Measurements from ENCODE around the gene SRGAP1. TPM values are rescaled to one million over a fixed set of nuclear protein-coding genes. Genes with fewer than 3 reads are reported as not detected.

The SRGAP1 gene
- total RNA-seq, 3 donors from 2014 or later: 12.2 to 23.9 (median 15.9) TPM

DNA sequence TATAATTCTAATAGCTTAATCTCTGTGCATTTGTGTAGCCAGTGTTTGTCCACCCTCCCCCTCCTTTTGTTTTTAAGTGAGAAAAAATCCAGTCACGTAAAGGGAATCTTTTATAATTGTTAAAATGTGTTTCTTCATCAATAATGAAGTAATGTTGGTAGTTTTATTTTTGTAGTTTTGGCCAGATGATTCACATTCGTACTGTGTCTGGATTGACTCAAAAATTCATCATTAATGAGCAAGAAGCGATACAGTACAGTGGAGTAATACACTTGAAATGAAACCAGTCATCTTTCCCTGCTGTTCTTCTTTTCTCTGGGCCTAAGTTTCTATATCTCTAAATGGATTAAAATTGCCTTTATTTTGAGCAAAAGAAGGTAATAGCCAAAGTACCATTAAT is 86.5 kb downstream of the SRGAP1 start:
- Histone ChIP-seq H3K36me3 (ENCODE audit: low read depth) (no peaks in the 10 kb centered on the region), H3K4me3 (no peak overlapping the region), H3K4me1 (ENCODE audit: low read depth) (peaks cover 6% of the 10 kb centered on the region), H3K9me3 (no peaks in the 10 kb centered on the region)
- TF ChIP-seq, protein P1, sequence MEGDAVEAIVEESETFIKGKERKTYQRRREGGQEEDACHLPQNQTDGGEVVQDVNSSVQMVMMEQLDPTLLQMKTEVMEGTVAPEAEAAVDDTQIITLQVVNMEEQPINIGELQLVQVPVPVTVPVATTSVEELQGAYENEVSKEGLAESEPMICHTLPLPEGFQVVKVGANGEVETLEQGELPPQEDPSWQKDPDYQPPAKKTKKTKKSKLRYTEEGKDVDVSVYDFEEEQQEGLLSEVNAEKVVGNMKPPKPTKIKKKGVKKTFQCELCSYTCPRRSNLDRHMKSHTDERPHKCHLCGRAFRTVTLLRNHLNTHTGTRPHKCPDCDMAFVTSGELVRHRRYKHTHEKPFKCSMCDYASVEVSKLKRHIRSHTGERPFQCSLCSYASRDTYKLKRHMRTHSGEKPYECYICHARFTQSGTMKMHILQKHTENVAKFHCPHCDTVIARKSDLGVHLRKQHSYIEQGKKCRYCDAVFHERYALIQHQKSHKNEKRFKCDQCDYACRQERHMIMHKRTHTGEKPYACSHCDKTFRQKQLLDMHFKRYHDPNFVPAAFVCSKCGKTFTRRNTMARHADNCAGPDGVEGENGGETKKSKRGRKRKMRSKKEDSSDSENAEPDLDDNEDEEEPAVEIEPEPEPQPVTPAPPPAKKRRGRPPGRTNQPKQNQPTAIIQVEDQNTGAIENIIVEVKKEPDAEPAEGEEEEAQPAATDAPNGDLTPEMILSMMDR (IDR thresholded peaks at IDR 0.05): no peak
- intact Hi-C loops (cut with DNase I, micrococcal nuclease): no loop called here
- ATAC-seq: no peak
- DNase-seq: no peak

DNA sequence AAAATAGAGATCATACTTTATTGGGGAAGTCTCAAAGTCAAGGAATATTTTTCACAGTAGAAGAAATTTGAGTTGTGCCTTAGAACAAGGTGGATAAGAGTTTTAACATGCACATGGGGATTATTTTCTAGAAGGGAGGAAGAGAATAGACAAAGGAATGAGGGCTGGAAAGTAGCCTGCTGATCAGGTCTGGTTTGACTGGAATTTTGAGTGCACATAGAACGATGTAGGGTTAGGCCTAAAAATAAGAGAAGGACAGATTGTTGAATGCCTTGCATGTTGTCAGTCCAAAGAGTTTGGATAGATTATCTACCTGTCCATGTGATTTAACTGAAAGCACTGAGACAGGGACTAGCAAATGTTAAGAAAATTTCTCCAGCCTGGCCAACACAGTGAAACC is 87.2 kb downstream of the SRGAP1 start:
- no peak for DNase-seq
- no peak for ATAC-seq
- H3K4me1 ChIP-seq (ENCODE audit: low read depth): peaks cover 6% of the 10 kb centered on the region
- no peaks in the 10 kb centered on the region for H3K9me3 ChIP-seq
- no peaks in the 10 kb centered on the region for H3K36me3 ChIP-seq (ENCODE audit: low read depth)
- TF ChIP-seq, protein P1 (IDR thresholded peaks at IDR 0.05): no peak
- H3K4me3 ChIP-seq: no peak overlapping the region
- intact Hi-C loops (cut with DNase I, micrococcal nuclease): no loop called here

DNA sequence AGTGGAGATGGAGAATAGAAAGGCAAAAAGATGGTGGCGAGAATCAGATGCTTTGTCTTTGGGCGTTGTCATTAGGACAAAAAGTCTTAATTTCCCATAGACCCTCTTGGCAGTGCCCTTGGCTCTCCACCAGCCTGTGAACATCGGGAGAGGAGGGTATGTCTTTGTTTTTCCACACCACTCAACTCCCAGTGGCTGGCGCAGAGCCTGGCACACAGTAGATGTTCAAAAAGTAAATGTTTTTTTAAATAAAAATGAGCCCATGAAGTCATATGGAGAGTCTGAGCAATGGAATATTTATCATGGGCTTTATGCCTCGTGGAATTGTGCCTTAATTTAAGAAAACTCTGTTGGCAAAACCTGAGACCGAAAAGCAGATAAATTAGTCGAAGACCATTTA is 90.4 kb downstream of the SRGAP1 start:
- ATAC-seq: no peak
- Histone ChIP-seq H3K9me3 (no peaks in the 10 kb centered on the region), H3K4me3 (no peak overlapping the region), H3K4me1 (ENCODE audit: low read depth) (no peaks in the 10 kb centered on the region), H3K36me3 (ENCODE audit: low read depth) (no peaks in the 10 kb centered on the region)
- no peak for DNase-seq
- intact Hi-C loops (cut with DNase I, micrococcal nuclease): no loop called here
- TF ChIP-seq, protein P1 (IDR thresholded peaks at IDR 0.05): no peak

DNA sequence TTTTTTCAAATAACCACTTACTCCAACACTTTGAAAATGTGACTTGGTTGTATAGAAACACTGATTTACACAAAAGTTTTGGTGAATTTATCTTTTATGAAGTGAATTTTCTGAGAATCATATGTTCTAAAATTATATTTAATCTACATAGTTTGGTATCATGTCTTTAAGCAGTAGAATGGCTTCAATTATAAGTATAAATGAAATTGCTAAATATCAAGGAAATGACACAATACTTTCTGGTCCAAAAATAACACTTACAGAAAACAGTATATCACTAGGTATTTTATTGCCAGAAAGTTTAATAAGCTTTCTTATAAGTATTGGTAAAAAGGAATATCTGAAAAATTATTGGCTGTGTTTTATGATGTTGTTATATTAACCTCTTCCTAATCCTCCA is 90.9 kb downstream of the SRGAP1 start:
- DNase-seq: no peak
- ATAC-seq: no peak
- intact Hi-C loops (cut with DNase I, micrococcal nuclease): no loop called here
- TF ChIP-seq, protein P1 (IDR thresholded peaks at IDR 0.05): no peak
- Histone ChIP-seq H3K36me3 (ENCODE audit: low read depth) (no peaks in the 10 kb centered on the region), H3K4me3 (no peak overlapping the region), H3K9me3 (no peaks in the 10 kb centered on the region), H3K4me1 (ENCODE audit: low read depth) (no peaks in the 10 kb centered on the region)

DNA sequence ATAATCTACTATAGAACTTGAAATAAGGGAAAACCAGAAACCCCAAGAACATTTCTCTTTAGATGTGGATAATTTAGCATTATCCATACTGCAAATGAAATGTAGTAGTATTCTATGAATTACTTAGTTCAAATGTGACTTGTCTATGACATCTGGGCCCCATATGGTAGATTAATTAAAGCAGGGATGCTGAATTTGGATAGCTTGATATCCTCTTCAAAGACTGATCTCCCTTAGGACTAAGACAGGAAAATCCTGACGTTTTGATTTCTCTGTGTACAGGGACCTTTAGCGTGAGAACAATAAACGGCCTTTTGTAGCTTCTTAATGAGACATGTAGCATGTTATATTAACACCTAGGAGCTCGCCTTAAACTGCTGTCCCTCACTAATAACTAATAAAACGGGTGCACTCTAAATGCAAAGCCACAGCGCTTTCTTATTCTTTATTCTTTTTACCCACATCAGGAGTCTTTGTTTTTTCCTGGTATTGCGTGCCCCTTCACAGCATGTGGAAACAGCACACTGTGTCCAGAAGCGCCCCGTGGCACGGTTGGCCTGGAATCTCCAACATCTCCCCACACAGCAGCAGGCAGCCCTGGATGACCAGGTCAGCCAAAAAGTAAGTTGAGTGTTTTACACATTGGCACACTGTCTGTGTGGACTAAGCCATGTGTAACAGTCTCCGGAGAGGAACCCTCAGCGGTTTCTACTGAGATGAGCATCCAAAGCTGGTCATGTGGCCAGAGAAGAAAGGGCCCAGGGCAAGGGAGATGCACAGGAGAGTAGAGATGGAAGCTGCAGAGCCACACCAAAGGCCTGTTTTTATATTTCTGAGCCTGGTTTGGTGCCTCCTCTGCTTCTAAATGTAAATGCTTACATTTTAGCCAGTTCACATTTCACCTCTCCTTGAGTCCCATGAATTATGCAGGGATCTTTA is 93.1 kb downstream of the SRGAP1 start:
- Histone ChIP-seq H3K4me1 (ENCODE audit: low read depth) (no peaks in the 10 kb centered on the region), H3K36me3 (ENCODE audit: low read depth) (no peaks in the 10 kb centered on the region), H3K4me3 (no peak overlapping the region), H3K9me3 (no peaks in the 10 kb centered on the region)
- TF ChIP-seq, protein P1 (IDR thresholded peaks at IDR 0.05): no peak
- DNase-seq: no peak
- no peak for ATAC-seq
- intact Hi-C loops (cut with DNase I, micrococcal nuclease): no loop called here

Data from mucosa of descending colon (tissue), 3 donors.